Small intestine (tissue), 7 donors: ENCODE results near the gene CCDC88C. TPM values are rescaled to one million over a fixed set of nuclear protein-coding genes. Genes with fewer than 3 reads are reported as not detected.

Experiments used
- DNase-seq, 2 donors: peaks; one replicate each; pipeline versions ENCODE4 v3.0.0 to v3.0.0-alpha.2; 2013
- FAIRE-seq: peaks from 2 replicates; lab custom pipeline; 2012; peaks lifted over from hg19 to GRCh38; lab: Jason Lieb, UNC
- H3K27ac ChIP-seq, 3 donors: one replicate each; pipeline ENCODE4 v1.5.1; 2013; ENCODE audit warnings: low read length in 2 of 3, mild to moderate bottlenecking in 2 of 3, control low read depth in 1 of 3, inconsistent platforms in 1 of 3, low read depth in 1 of 3, moderate library complexity in 1 of 3
- H3K27me3 ChIP-seq, 3 donors: one replicate each; pipeline ENCODE4 v1.6.1; 2013; ENCODE audit warnings: low read length in 3 of 3, inconsistent platforms in 1 of 3; ENCODE audit not compliant: control insufficient read depth in 3 of 3, insufficient read depth in 3 of 3
- H3K36me3 ChIP-seq, 3 donors: one replicate each; pipeline ENCODE4 v1.6.1; 2013; ENCODE audit warnings: low read length in 3 of 3, inconsistent platforms in 1 of 3, low read depth in 1 of 3, mild to moderate bottlenecking in 1 of 3, moderate library complexity in 1 of 3; ENCODE audit not compliant: control insufficient read depth in 3 of 3, insufficient read depth in 2 of 3
- H3K4me1 ChIP-seq, 3 donors: one replicate each; pipeline ENCODE4 v1.6.1; 2013; ENCODE audit warnings: low read length in 2 of 3, inconsistent platforms in 1 of 3, low read depth in 1 of 3, mild to moderate bottlenecking in 1 of 3, moderate library complexity in 1 of 3; ENCODE audit not compliant: control insufficient read depth in 3 of 3, insufficient read depth in 2 of 3
- H3K4me3 ChIP-seq, 3 donors: one replicate each; pipeline ENCODE4 v1.5.1; 2013; ENCODE audit warnings: low read length in 3 of 3, control low read depth in 1 of 3, inconsistent platforms in 1 of 3, low read depth in 1 of 3, mild to moderate bottlenecking in 1 of 3, moderate library complexity in 1 of 3
- H3K9me3 ChIP-seq, 2 donors: one replicate each; pipeline ENCODE4 v1.6.1; 2013; ENCODE audit warnings: low read depth in 1 of 2, low read length in 1 of 2; ENCODE audit not compliant: control insufficient read depth in 2 of 2, insufficient read depth in 1 of 2
- WGBS, 3 donors: extraction: QIAGEN DNeasy Blood & Tissue Kit; methylation state at CpG; one replicate each; pipeline ENCODE4 v1.1.7; 2013; 5-methylcytosine and 5-hydroxymethylcytosine counted together
- polyA plus RNA-seq, 4 donors: library from polyadenylated mRNA; stranded (reverse) in 3 of 4; unstranded in 1 of 4; fragments of 200-250 nt in 3 of 4; fragments of 120-200 nt in 1 of 4; gene quantifications; one replicate each; pipeline versions ENCODE4 v1.2.1 to v1.2.3, GENCODE V29; 2013
- donor health status: healthy with polysubstance abuse.
- donor health status: control.
- donor health status: control.
- donor health status: Bipolar disorder and iron deficiency.
- donor health status: healthy.

The CCDC88C gene
- polyA plus RNA-seq, 4 donors, result 13.2 to 25.9 (median 18.3) TPM

GRCh38 chr14:91280129-91280528 is 137.5 kb downstream of the CCDC88C start:
- H3K27ac ChIP-seq, result no peak overlapping the region
- peaks cover 0 to 5% of the 10 kb centered on the region in 2 donors for H3K9me3 ChIP-seq
- H3K4me1 ChIP-seq, result no peaks in the 10 kb centered on the region
- no peaks in the 10 kb centered on the region for H3K27me3 ChIP-seq
- 17 to 60% (median 40%) methylated on average over 5 of the region's 5 CpGs for WGBS, 3 donors
- DNase-seq, result no peak
- no peak for FAIRE-seq
- peaks cover 20 to 79% (median 33%) of the 10 kb centered on the region in 3 donors for H3K36me3 ChIP-seq
- H3K4me3 ChIP-seq, result no peak overlapping the region

- Histone ChIP-seq H3K4me3 (no peak overlapping the region), H3K36me3 (peaks cover 17 to 84% (median 32%) of the 10 kb centered on the region in 3 donors), H3K9me3 (peaks cover 0 to 5% of the 10 kb centered on the region in 2 donors), H3K4me1 (no peaks in the 10 kb centered on the region), H3K27ac (no peak overlapping the region), H3K27me3 (no peaks in the 10 kb centered on the region)
- FAIRE-seq (no peak), DNase-seq (no peak)
- 56 to 80% (median 74%) methylated on average over 10 of the region's 10 CpGs for WGBS, 3 donors
These were observed 138.3 kb downstream of the CCDC88C start for GRCh38 chr14:91279354-91279753.

- peaks cover 19 to 86% (median 32%) of the 10 kb centered on the region in 3 donors for H3K36me3 ChIP-seq
- DNase-seq (no peak), FAIRE-seq (no peak)
- H3K27me3 ChIP-seq, result no peaks in the 10 kb centered on the region
- H3K27ac ChIP-seq, result no peak overlapping the region
- no peaks in the 10 kb centered on the region for H3K4me1 ChIP-seq
- WGBS, 3 donors, result 87 to 98% (median 97%) methylated on average over 5 of the region's 5 CpGs
- H3K4me3 ChIP-seq, result no peak overlapping the region
- H3K9me3 ChIP-seq, result peaks cover 0 to 5% of the 10 kb centered on the region in 2 donors
These were observed 139.3 kb downstream of the CCDC88C start for GRCh38 chr14:91278383-91278715.

GRCh38 chr14:91277546-91278382 is 139.9 kb downstream of the CCDC88C start:
- WGBS, 3 donors, result 95 to 96% (median 96%) methylated on average over 30 of the region's 30 CpGs
- H3K27ac ChIP-seq, result no peak overlapping the region

GRCh38 chr14:91274796-91275195 is 142.8 kb downstream of the CCDC88C start:
- DNase-seq (no peak), FAIRE-seq (no peak)
- peaks cover 9 to 80% (median 31%) of the 10 kb centered on the region in 3 donors for H3K36me3 ChIP-seq
- H3K27ac ChIP-seq, result no peak overlapping the region
- H3K4me3 ChIP-seq, result no peak overlapping the region
- H3K27me3 ChIP-seq, result no peaks in the 10 kb centered on the region
- 95 to 96% (median 95%) methylated on average over 9 of the region's 9 CpGs for WGBS, 3 donors
- no peaks in the 10 kb centered on the region for H3K4me1 ChIP-seq
- no peaks in the 10 kb centered on the region for H3K9me3 ChIP-seq

More at GRCh38 chr14:91277546-91278382, 139.9 kb downstream of the CCDC88C start:
- Histone ChIP-seq H3K27me3 (no peaks in the 10 kb centered on the region), H3K36me3 (peaks cover 21 to 86% (median 34%) of the 10 kb centered on the region in 3 donors), H3K4me1 (no peaks in the 10 kb centered on the region), H3K9me3 (peaks cover 0 to 5% of the 10 kb centered on the region in 2 donors), H3K4me3 (no peak overlapping the region)
- no peak for FAIRE-seq
- DNase-seq, result no peak

GRCh38 chr14:91273885-91274273 is 143.7 kb downstream of the CCDC88C start:
- 88 to 94% (median 91%) methylated on average over 13 of the region's 13 CpGs for WGBS, 3 donors
- no peak overlapping the region for H3K4me3 ChIP-seq
- no peak for FAIRE-seq
- H3K9me3 ChIP-seq, result no peaks in the 10 kb centered on the region
- DNase-seq, result no peak
- no peak overlapping the region for H3K27ac ChIP-seq
- H3K27me3 ChIP-seq, result no peaks in the 10 kb centered on the region
- H3K36me3 ChIP-seq, result peaks cover 9 to 74% (median 30%) of the 10 kb centered on the region in 3 donors
- no peaks in the 10 kb centered on the region for H3K4me1 ChIP-seq

GRCh38 chr14:91273273-91273884 is 144.2 kb downstream of the CCDC88C start:
- Histone ChIP-seq H3K27ac (no peak overlapping the region), H3K36me3 (peaks cover 9 to 69% (median 28%) of the 10 kb centered on the region in 3 donors), H3K4me3 (no peak overlapping the region), H3K9me3 (no peaks in the 10 kb centered on the region), H3K4me1 (no peaks in the 10 kb centered on the region), H3K27me3 (no peaks in the 10 kb centered on the region)
- DNase-seq (no peak), FAIRE-seq (no peak)
- WGBS, 3 donors, result 95 to 96% (median 96%) methylated on average over 26 to 27 of the region's 27 CpGs

- Histone ChIP-seq H3K27me3 (no peaks in the 10 kb centered on the region), H3K9me3 (no peaks in the 10 kb centered on the region), H3K27ac (no peak overlapping the region), H3K36me3 (peaks cover 9 to 61% (median 22%) of the 10 kb centered on the region in 3 donors), H3K4me3 (no peak overlapping the region), H3K4me1 (no peaks in the 10 kb centered on the region)
- WGBS, 3 donors, result 93 to 95% (median 94%) methylated on average over 42 to 43 of the region's 43 CpGs
- FAIRE-seq (no peak), DNase-seq (no peak)
These were observed 145.0 kb downstream of the CCDC88C start for GRCh38 chr14:91272341-91273272.
